GM19468 (cell line): ENCODE data around the gene ZBTB48.
"Not testable (repeated sequence)": the region's sequence is repeated elsewhere in the genome, so short reads cannot be mapped to it uniquely, and the experiment has no call there.

Experiments used
- ATAC-seq: cut with Tn5 transposase; IDR thresholded peaks from one replicate; pipeline ENCODE4 v1.9.1; 2021; ENCODE audit warnings: mild to moderate bottlenecking, moderate library complexity, moderate number of reproducible peaks; ENCODE audit not compliant: unreplicated experiment; ENCODE audit errors: extremely low read depth

Gene ZBTB48

DNA sequence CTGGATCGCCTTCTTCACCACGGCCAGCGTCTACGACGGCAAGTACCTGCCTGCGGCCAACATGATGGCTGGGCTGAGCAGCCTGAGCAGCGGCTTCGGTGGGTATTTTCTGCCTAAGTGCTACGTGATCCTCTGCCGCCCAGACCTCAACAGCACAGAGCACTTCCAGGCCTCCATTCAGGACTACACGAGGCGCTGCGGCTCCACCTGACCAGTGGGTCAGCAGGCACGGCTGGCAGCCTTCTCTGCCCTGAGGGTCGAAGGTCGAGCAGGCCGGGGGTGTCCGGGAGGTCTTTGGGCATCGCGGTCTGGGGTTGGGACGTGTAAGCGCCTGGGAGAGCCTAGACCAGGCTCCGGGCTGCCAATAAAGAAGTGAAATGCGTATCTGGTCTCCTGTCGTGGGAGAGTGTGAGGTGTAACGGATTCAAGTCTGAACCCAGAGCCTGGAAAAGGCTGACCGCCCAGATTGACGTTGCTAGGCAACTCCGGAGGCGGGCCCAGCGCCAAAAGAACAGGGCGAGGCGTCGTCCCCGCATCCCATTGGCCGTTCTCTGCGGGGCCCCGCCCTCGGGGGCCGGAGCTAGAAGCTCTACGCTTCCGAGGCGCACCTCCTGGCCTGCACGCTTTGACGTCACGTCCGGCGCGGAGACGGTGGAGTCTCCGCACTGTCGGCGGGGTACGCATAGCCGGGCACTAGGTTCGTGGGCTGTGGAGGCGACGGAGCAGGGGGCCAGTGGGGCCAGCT is at the start of gene ZBTB48:
Gene ZBTB48 (plus strand): TSS at position 621 of the 745 bp plus-strand sequence. CDS start 616 bp downstream, outside the sequence.
- ATAC-seq = peak; percentile 87

DNA sequence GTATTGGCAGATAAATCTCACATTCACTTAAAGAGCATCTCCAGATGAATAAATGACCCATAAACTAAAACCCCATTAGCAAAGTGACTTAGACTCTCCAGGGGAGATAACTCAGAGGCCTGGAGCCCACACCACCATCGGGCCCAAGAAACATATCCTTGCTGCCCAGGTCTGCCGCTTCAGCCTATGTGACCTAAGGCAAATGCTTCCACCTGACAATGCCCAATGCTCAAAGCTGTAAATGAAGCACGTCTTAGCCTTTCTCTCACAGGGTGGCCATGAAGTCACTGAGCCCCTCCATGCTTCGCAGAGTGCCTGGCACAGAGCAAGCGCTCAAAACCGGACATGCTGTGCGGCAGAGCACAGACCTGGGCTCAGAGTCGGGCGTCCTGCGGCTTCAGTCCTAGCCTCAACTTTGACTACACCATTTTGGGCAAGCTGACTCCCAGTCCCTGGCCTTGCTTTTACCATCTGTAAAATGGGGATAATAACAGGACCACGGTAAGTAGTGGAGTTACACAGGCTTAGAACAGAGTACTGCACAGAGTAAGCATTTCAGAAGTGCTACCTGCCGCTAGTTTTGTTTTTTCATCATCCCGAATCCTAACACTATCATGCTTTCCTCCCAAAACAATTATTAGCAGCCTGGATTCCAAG is 49.2 kb upstream of the ZBTB48 start:
- no peak for ATAC-seq

- ATAC-seq = no peak
These were observed 47.8 kb upstream of the ZBTB48 start for GRCh38 chr1:6531996-6532395.

GRCh38 chr1:6534248-6534822 is 45.5 kb upstream of the ZBTB48 start:
- no peak for ATAC-seq

GRCh38 chr1:6535214-6535613 is 44.6 kb upstream of the ZBTB48 start:
- ATAC-seq = no peak

DNA sequence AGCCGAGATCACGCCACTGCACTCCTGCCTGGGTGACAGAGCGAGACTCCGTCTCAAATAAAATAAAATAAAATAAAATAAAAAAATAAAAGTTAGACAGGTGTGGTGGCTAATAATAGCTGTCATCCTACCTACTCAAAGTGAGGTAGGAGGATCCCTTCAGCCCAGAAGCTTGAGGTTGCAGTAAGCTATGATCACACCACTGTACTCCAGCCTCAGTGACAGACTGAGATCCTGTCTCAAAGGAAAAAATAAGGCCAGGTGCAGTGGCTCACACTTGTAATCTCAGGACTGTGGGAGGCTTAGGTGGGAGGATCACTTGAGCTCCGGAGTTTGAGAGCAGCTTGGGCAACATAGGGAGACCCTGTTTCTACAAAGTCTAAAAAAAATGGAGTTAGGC is 43.5 kb upstream of the ZBTB48 start:
- ATAC-seq = no peak

DNA sequence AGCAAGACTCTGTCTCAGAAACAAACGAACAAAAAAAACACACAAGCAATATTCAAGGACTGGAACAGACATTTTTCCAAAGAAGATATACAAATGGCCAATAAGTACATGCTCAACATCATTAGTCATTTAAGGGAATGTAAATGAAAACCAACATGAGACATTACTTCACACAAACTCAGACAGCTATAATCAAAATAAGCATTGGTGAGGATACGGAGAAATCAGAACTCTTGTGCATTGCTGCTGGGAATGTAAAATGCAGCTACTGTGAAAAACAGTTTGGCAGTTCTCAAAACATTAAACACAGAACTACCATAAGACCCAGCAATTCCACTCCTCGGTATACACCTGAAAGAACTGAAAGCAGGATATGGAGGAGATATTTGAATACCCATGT is 40.8 kb upstream of the ZBTB48 start:
- no peak for ATAC-seq

DNA sequence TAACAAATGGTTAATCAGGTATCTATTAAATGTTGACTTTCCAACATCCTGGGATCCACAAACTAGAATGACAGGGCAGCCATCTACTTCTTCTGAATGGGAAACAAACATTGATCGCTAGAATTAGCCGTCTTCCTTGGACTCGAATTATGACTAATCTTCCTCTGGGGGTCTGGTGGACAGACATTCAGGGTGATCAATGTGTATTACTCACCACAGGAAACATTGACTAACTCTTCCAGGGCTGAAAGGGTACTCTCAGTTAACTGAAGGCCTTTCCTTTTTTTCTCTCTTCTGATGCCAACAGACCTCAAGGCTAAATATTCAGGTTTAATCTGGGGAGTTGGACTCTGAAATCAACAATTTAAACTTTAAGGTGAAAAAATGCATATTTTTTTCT is 35.0 kb upstream of the ZBTB48 start:
- ATAC-seq = no peak

GRCh38 chr1:6545276-6546112 is 34.3 kb upstream of the ZBTB48 start:
- no peak for ATAC-seq

- ATAC-seq = no peak
These were observed 33.5 kb upstream of the ZBTB48 start for GRCh38 chr1:6546326-6546725.

GRCh38 chr1:6547301-6547700 is 32.5 kb upstream of the ZBTB48 start:
- no peak for ATAC-seq

DNA sequence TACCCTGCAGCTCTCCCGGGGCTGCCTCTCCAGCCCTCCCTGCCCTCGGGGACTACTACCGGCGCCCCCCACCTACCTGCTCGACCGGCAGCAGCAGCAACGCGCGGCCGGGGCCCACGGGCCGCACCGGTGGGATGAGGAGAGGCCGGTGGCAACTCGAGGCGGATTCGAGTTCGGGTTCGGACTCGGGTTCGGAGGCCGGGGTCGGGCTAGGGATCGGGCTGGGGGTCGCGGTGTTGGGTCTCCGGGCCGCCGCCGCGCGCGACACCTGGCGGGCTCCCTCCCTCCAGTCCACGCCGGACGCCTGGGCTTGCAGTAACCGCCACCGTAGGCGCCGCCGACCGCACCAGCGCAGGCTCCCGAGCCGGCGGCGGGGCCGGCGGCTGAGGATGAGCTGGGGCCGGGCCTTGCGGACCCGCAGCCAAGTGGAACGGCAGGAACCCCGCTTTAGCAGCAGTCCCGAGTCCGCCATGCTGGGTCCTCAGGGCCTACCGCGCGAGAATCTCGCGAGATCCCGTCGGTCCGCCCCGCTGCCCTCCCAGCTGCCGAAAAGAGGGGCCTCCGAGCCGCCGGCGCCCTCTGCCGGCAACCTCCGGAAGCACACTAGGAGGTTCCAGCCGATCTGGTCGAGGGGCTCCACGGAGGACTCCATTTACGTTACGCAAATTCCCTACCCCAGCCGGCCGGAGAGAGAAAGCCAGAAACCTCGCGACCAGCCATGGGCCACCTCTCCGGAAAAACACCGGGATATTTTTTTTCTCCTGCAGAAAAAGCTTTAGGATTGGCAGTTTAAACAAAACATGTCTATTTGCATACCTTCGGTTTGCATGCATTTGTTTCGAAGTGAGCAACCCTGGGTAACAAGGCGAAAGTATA is 25.5 kb upstream of the ZBTB48 start, which contains the start of gene NOL9:
Gene NOL9 (minus strand): TSS at position 483 of the 876 bp plus-strand sequence. CDS start 11 bp downstream, at position 472.
- ATAC-seq = peak; percentile 92

GRCh38 chr1:6554907-6555778 is 24.7 kb upstream of the ZBTB48 start, which contains the start of gene TAS1R1:
Gene TAS1R1 (plus strand): TSS chr1:6555307. CDS start chr1:6555374, 67 bp downstream.
- ATAC-seq = no peak

- no peak for ATAC-seq
These were observed 22.2 kb upstream of the ZBTB48 start for GRCh38 chr1:6557597-6557996.

GRCh38 chr1:6559161-6559560 is 20.6 kb upstream of the ZBTB48 start:
- not testable (repeated sequence) for ATAC-seq

DNA sequence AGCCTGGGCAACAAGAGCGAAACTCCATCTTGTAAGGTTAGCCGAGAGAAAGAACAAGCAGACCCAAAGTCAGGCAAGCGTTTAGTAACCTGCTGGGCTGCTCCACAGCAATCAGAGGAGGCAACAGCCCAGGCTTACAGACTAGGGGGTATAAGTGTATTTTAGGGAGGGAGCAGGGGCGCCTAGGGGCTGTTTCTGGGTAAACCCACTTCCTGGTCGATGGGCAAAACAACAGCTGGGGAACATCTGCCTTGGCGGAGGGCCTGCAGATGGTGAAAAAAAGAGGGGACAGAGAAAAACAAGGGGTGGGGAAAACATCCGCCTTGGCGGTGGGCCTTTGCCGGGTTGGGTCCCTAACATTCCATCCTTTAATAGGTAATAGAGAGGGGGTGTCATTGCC is 19.5 kb upstream of the ZBTB48 start:
- no peak for ATAC-seq

GRCh38 chr1:6569033-6569432 is 10.8 kb upstream of the ZBTB48 start:
- ATAC-seq = no peak

DNA sequence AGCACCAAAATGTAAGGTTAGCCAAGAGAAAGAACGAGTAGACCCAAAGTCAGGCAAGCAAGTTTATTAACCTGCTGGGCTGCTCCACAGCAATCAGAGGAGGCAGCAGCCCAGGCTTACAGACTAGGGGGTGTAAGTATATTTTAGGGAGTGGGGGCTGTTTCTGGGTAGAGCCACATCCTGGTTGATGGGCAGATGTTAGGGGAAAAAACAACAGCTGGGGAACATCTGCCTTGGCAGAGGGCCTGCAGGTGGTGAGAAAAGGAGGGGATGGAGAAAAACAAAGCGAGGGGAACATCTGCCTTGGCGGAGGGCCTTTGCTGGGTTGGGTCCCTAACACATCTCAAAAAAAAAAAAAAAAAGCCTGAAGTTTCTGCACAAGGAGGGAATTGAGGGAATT is 9.7 kb upstream of the ZBTB48 start:
- no peak for ATAC-seq
